ENCODE measurements around the gene ITSN2. TPM values are rescaled to one million over a fixed set of nuclear protein-coding genes. Genes with fewer than 3 reads are reported as not detected.

ITSN2 gene
- total RNA-seq, 1 experiment from 2014 or later, result 19.8 TPM

GRCh38 chr2:24336811-24337210, 23.5 kb downstream of the ITSN2 start (continued):
- TF ChIP-seq, protein P1, sequence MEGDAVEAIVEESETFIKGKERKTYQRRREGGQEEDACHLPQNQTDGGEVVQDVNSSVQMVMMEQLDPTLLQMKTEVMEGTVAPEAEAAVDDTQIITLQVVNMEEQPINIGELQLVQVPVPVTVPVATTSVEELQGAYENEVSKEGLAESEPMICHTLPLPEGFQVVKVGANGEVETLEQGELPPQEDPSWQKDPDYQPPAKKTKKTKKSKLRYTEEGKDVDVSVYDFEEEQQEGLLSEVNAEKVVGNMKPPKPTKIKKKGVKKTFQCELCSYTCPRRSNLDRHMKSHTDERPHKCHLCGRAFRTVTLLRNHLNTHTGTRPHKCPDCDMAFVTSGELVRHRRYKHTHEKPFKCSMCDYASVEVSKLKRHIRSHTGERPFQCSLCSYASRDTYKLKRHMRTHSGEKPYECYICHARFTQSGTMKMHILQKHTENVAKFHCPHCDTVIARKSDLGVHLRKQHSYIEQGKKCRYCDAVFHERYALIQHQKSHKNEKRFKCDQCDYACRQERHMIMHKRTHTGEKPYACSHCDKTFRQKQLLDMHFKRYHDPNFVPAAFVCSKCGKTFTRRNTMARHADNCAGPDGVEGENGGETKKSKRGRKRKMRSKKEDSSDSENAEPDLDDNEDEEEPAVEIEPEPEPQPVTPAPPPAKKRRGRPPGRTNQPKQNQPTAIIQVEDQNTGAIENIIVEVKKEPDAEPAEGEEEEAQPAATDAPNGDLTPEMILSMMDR (IDR thresholded peaks at IDR 0.05), result no peak
- TF ChIP-seq ERG (CRISPR knock-in tag; IDR thresholded peaks at IDR 0.05) (no peak), OVOL2 (CRISPR knock-in tag; IDR thresholded peaks at IDR 0.05; ENCODE audit: borderline replicate concordance) (no peak), ZNF232 (CRISPR knock-in tag; IDR thresholded peaks at IDR 0.05) (no peak), KAT7 (CRISPR knock-in tag; IDR thresholded peaks at IDR 0.05; ENCODE audit: borderline replicate concordance) (no peak), ESRRA (CRISPR knock-in tag; IDR thresholded peaks at IDR 0.05; ENCODE audit: borderline replicate concordance) (no peak), JAZF1 (CRISPR knock-in tag; IDR thresholded peaks at IDR 0.05) (no peak), PRRX2 (CRISPR knock-in tag; IDR thresholded peaks at IDR 0.05) (no peak), CBFB (CRISPR knock-in tag; IDR thresholded peaks at IDR 0.05; ENCODE audit: low read depth) (no peak), FOXP1 (CRISPR knock-in tag; IDR thresholded peaks at IDR 0.05; ENCODE audit: borderline replicate concordance) (no peak)
- TF ChIP-seq, protein P2, sequence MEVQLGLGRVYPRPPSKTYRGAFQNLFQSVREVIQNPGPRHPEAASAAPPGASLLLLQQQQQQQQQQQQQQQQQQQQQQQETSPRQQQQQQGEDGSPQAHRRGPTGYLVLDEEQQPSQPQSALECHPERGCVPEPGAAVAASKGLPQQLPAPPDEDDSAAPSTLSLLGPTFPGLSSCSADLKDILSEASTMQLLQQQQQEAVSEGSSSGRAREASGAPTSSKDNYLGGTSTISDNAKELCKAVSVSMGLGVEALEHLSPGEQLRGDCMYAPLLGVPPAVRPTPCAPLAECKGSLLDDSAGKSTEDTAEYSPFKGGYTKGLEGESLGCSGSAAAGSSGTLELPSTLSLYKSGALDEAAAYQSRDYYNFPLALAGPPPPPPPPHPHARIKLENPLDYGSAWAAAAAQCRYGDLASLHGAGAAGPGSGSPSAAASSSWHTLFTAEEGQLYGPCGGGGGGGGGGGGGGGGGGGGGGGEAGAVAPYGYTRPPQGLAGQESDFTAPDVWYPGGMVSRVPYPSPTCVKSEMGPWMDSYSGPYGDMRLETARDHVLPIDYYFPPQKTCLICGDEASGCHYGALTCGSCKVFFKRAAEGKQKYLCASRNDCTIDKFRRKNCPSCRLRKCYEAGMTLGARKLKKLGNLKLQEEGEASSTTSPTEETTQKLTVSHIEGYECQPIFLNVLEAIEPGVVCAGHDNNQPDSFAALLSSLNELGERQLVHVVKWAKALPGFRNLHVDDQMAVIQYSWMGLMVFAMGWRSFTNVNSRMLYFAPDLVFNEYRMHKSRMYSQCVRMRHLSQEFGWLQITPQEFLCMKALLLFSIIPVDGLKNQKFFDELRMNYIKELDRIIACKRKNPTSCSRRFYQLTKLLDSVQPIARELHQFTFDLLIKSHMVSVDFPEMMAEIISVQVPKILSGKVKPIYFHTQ (CRISPR knock-in tag; IDR thresholded peaks at IDR 0.05), result no peak

DNA sequence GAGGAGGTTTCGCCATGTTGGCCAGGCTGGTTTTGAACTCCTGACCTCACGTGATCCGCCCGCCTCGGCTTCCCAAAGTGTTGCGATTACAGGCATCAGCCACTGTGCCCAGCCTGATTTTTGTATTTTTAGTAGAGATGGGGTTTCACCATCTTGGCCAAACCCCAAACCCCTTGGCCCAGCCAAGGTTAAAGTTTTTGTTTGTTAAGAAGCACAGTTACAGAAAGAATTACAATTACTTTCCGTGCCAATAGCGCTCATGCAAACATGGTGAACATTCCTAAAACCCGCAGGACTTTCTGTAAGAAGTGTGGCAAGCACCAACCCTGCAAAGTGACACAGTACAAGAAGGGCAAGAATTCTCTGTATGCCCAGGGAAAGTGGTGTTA, 26.1 kb downstream of the ITSN2 start:
- H3K27me3 Mint-ChIP-seq (ENCODE audit: low read depth), result no peaks in the 10 kb centered on the region
- H3K36me3 Mint-ChIP-seq, result no peaks in the 10 kb centered on the region
- ATAC-seq (no peak), DNase-seq (ENCODE audit: low spot score) (no peak)
- no peak overlapping the region for H3K4me3 Mint-ChIP-seq
- ChIA-PET CTCF (no interaction called here), POLR2A (no interaction called here)
- 0 out of 2 replicates have a peak overlapping the region, but pooled peaks have one; percentile 61 for H3K27ac Mint-ChIP-seq
- no peak for TF ChIP-seq IRF2 (CRISPR knock-in tag; IDR thresholded peaks at IDR 0.05; ENCODE audit: borderline replicate concordance, low read depth)
- TF ChIP-seq JAZF1 (CRISPR knock-in tag; IDR thresholded peaks at IDR 0.05), result no peak
- TF ChIP-seq MXD4 (CRISPR knock-in tag; IDR thresholded peaks at IDR 0.05; ENCODE audit: borderline replicate concordance), result no peak
- TF ChIP-seq, protein P3, sequence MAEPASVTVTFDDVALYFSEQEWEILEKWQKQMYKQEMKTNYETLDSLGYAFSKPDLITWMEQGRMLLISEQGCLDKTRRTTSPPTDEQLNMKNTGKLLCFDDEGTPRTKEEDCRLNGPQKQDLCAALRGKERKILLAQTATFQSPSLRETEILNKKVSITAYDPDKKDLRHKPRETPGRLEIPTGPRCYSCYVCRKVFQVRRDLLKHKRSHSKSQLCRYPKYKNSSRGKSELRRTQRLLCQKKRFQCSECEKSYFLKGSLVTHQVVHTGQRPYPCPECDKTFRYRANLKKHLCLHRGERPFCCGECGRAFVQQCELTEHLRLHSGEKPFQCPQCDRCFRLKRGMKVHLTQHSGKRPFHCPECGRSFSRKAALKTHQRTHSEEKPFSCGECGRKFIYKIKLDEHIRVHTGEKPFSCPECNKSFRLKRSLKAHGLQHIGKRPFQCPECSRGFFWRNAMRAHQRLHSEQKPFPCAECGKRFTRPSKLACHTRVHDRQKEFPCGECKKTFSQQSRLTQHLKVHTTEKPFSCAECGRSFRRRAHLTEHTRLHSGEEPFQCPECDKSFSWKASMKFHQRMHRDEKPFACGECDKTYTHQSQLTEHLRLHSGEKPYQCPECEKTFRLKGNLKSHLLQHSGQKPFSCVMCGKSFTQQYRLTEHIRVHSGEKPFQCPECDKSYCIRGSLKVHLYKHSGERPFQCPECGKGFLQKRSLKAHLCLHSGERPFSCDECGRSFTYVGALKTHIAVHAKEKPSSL (CRISPR knock-in tag; conservative IDR thresholded peaks at IDR 0.05), result no peak
- peaks cover 26% of the 10 kb centered on the region for H3K4me1 Mint-ChIP-seq
- H3K9me3 Mint-ChIP-seq, result peaks cover 7% of the 10 kb centered on the region

- DNase-seq (ENCODE audit: low spot score) (no peak), ATAC-seq (no peak)
- Mint-ChIP-seq H3K27me3 (ENCODE audit: low read depth) (no peaks in the 10 kb centered on the region), H3K36me3 (no peaks in the 10 kb centered on the region), H3K9me3 (peaks cover 7% of the 10 kb centered on the region), H3K4me1 (peaks cover 19% of the 10 kb centered on the region), H3K27ac (no peak overlapping the region), H3K4me3 (no peak overlapping the region)
- ChIA-PET POLR2A (no interaction called here), CTCF (no interaction called here)
- no peak for TF ChIP-seq GRHL2 (CRISPR knock-in tag; IDR thresholded peaks at IDR 0.05; ENCODE audit: insufficient replicate concordance, severe bottlenecking)
- no peak for TF ChIP-seq RELA (CRISPR knock-in tag; IDR thresholded peaks at IDR 0.05; ENCODE audit: borderline replicate concordance)
- TF ChIP-seq ZNF219 (CRISPR knock-in tag; IDR thresholded peaks at IDR 0.05; ENCODE audit: borderline replicate concordance), result no peak
- TF ChIP-seq GTF2I (CRISPR knock-in tag; conservative IDR thresholded peaks at IDR 0.05), result no peak
- TF ChIP-seq ZNF416 (CRISPR knock-in tag; IDR thresholded peaks at IDR 0.05), result no peak
- no peak for TF ChIP-seq MLX (CRISPR knock-in tag; IDR thresholded peaks at IDR 0.05)
- TF ChIP-seq OVOL2 (CRISPR knock-in tag; IDR thresholded peaks at IDR 0.05; ENCODE audit: borderline replicate concordance), result no peak
- TF ChIP-seq SOX15 (CRISPR knock-in tag; IDR thresholded peaks at IDR 0.05), result no peak
Measured at GRCh38 chr2:24332791-24333540, 27.4 kb downstream of the ITSN2 start.

All from WTC11 (cell line).